Activated CD4-positive, alpha-beta T cell treated with anti-CD3 and anti-CD28 coated beads, Interleukin-2, amount 10 ng/mL, durations not matched to agents 24 days and 14 days (primary cell): ENCODE measurements around the gene TXNDC11. TPM values are rescaled to one million over a fixed set of nuclear protein-coding genes. Genes with fewer than 3 reads are reported as not detected.

Source experiments
- DNase-seq: peaks from one replicate; pipeline ENCODE4 v3.0.0; 2022
- H3K27ac Mint-ChIP-seq: one replicate; pipeline ENCODE4 v1.8.0; 2022; ENCODE audit warnings: mild to moderate bottlenecking, mixed read lengths
- H3K27me3 Mint-ChIP-seq: one replicate; pipeline ENCODE4 v1.8.0; 2022; ENCODE audit warnings: mixed read lengths
- H3K36me3 Mint-ChIP-seq: one replicate; pipeline ENCODE4 v1.8.0; 2022; ENCODE audit warnings: low read depth, mild to moderate bottlenecking, mixed read lengths
- H3K4me1 Mint-ChIP-seq: one replicate; pipeline ENCODE4 v1.8.0; 2021; ENCODE audit warnings: mixed read lengths
- H3K4me3 Mint-ChIP-seq: one replicate; pipeline ENCODE4 v1.8.0; 2022; ENCODE audit warnings: mild to moderate bottlenecking, moderate library complexity, mixed read lengths
- H3K9me3 Mint-ChIP-seq: one replicate; pipeline ENCODE4 v1.8.0; 2021; ENCODE audit warnings: mixed read lengths
- intact Hi-C: fragments of 100-400 bp; cut with micrococcal nuclease; formaldehyde crosslinking; loops from one replicate; pipeline ENCODE4 v1.15.1; 2023
- total RNA-seq: library from RNA; stranded (reverse); gene quantifications from 2 replicates; pipeline ENCODE4 v1.2.3, GENCODE V29; 2022

TXNDC11 gene
- total RNA-seq, 1 donor from 2014 or later = 41.7 TPM

DNA sequence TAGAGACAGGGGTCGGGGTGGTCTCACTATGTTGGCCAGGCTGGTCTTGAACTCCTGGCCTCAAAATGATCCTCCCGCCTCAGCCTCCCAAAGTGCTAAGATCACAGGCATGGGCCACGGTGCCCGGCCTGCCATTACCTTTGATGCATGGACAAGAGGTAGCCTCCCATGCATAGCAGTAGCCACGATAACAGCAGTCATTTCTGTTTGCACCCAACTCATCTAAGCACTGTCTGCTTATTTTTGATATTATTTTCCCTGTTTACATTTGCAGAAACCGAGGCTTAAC is 111.9 kb downstream of the TXNDC11 start:
- Mint-ChIP-seq H3K9me3 (no peaks in the 10 kb centered on the region), H3K27me3 (peaks cover 2% of the 10 kb centered on the region), H3K36me3 (no peaks in the 10 kb centered on the region), H3K27ac (no peak overlapping the region), H3K4me3 (no peak overlapping the region), H3K4me1 (peaks cover 20% of the 10 kb centered on the region)
- intact Hi-C loops = no loop called here
- DNase-seq = no peak

DNA sequence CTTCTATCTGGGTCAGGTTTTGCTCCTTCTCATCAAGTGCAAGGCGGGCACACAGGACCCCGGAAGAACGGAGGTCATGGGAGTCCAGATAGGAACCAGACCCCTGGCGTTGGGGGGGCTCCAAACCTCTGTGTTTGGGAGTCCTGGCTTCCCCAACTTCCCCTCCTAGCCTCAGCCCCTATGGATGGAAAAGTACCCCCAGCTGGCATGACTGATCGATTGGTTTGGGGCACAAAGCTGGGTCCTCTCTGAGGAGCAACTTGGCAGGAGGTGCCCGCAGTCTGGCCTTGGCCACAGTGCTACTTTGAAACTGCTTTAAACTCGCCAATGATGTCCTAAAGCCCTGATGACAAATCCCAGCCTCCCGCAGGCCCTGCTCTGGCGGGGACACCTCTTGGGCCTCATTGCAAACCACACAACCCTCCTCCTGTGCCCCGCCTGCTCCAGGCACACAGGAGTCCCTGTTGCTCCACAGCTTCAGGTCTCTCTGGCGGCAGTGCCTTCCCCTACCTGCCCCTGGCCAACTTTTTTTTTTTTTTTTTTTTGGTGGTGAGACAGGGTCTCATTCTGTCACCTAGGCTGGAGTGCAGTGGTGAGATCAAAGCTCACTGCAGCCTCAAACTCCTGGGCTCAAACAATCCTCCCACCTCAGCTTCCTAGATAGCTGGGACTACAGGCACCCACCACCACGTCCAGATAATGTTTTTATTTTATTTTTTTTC is 112.5 kb downstream of the TXNDC11 start:
- intact Hi-C loops = no loop called here
- Mint-ChIP-seq H3K9me3 (no peaks in the 10 kb centered on the region), H3K27me3 (peaks cover 2% of the 10 kb centered on the region)

More for the DNA sequence above, 112.5 kb downstream of the TXNDC11 start:
- DNase-seq = no peak
- Mint-ChIP-seq H3K4me1 (peaks cover 21% of the 10 kb centered on the region), H3K27ac (no peak overlapping the region), H3K4me3 (no peak overlapping the region), H3K36me3 (no peaks in the 10 kb centered on the region)

Other genes with a start within 250 kb of the TXNDC11 start
- 163 and 170 TPM in 2 replicates for gene LITAF, start 155.9 kb downstream of the TXNDC11 start, total RNA-seq
- gene SNN, start 74.4 kb downstream of the TXNDC11 start, total RNA-seq = 8.3 and 9.1 TPM in 2 replicates
- gene ZC3H7A, start 54.4 kb upstream of the TXNDC11 start, total RNA-seq = 58.3 and 64.1 TPM in 2 replicates
- 375 and 379 TPM in 2 replicates for gene RSL1D1, start 108.7 kb upstream of the TXNDC11 start, total RNA-seq
- 212 and 224 TPM in 2 replicates for gene GSPT1, start 173.1 kb upstream of the TXNDC11 start, total RNA-seq
- 10.7 and 17.3 TPM in 2 replicates for gene NPIPB2, start 199.2 kb upstream of the TXNDC11 start, total RNA-seq
- gene TNFRSF17, start 222.4 kb upstream of the TXNDC11 start, total RNA-seq = not detected in 2 replicates
- gene SNX29, start 233.9 kb upstream of the TXNDC11 start, total RNA-seq = 11.8 and 12.1 TPM in 2 replicates